Neural cell (in vitro differentiated cells): ENCODE data around the gene PLCB4. TPM values are rescaled to one million over a fixed set of nuclear protein-coding genes. Genes with fewer than 3 reads are reported as not detected.

ENCODE experiments used
- H2AFZ ChIP-seq: fragments of 200-600, 300-800 bp; sonication (generic), shearing (Covaris generic); 2 replicates; pipeline ENCODE4 v1.6.0; 2014; ENCODE audit warnings: low read depth, mild to moderate bottlenecking, antibody characterized with exemption, low read length, moderate library complexity
- H3F3A ChIP-seq: fragments of 200-600 bp; shearing (Covaris generic); 2 replicates; pipeline ENCODE4 v1.6.1; 2016; ENCODE audit warnings: mild to moderate bottlenecking, moderate library complexity, mixed read lengths, antibody characterized with exemption, low read length; ENCODE audit not compliant: insufficient read depth, poor library complexity, severe bottlenecking
- H3K27ac ChIP-seq: fragments of 200-600, 300-800 bp; sonication (generic), shearing (Covaris generic); 2 replicates; pipeline ENCODE4 v1.5.1; 2014; ENCODE audit warnings: mild to moderate bottlenecking, low read length, moderate library complexity
- H3K27me3 ChIP-seq: fragments of 300-800, 200-600 bp; sonication (generic), shearing (Covaris generic); 2 replicates; pipeline ENCODE4 v1.6.0; 2014; ENCODE audit warnings: mild to moderate bottlenecking, low read depth, low read length, moderate library complexity; ENCODE audit not compliant: insufficient read depth
- H3K36me3 ChIP-seq: fragments of 300-800, 200-600 bp; sonication (generic), shearing (Covaris generic); 2 replicates; pipeline ENCODE4 v1.5.1; 2014; ENCODE audit warnings: mild to moderate bottlenecking, antibody characterized with exemption, low read length, moderate library complexity; ENCODE audit not compliant: insufficient read depth
- H3K4me2 ChIP-seq: fragments of 300-800, 200-600 bp; sonication (generic), shearing (Covaris generic); 2 replicates; pipeline ENCODE4 v1.6.0; 2014; ENCODE audit warnings: mild to moderate bottlenecking, low read length
- H3K4me3 ChIP-seq: fragments of 300-800, 200-600 bp; sonication (generic), shearing (Covaris generic); 2 replicates; pipeline ENCODE4 v1.5.1; 2014; ENCODE audit warnings: mild to moderate bottlenecking, low read length, moderate library complexity
- H3K79me2 ChIP-seq: fragments of 200-600 bp; shearing (Covaris generic); replicated peaks from 2 replicates; pipeline ENCODE4 v1.6.0; 2014; ENCODE audit warnings: mild to moderate bottlenecking, low read length, moderate library complexity; ENCODE audit not compliant: insufficient read depth
- H3K9ac ChIP-seq: fragments of 300-800, 200-600 bp; sonication (generic), shearing (Covaris generic); 2 replicates; pipeline ENCODE4 v1.6.1; 2016; ENCODE audit warnings: mild to moderate bottlenecking, low read length, mixed read lengths
- H3K9me2 ChIP-seq: fragments of 200-600 bp; shearing (Covaris generic); 2 replicates; pipeline ENCODE4 v1.6.1; 2016; ENCODE audit warnings: mild to moderate bottlenecking, low read length, mixed read lengths; ENCODE audit not compliant: insufficient read depth
- H3K9me3 ChIP-seq: fragments of 200-600, 300-800 bp; sonication (generic), shearing (Covaris generic); 2 replicates; pipeline ENCODE4 v1.6.1; 2016; ENCODE audit warnings: mild to moderate bottlenecking, mixed run types, low read length, moderate library complexity, mixed read lengths
- H4K20me1 ChIP-seq: fragments of 200-600 bp; shearing (Covaris generic); 2 replicates; pipeline ENCODE4 v1.6.1; 2016; ENCODE audit warnings: mild to moderate bottlenecking, mixed run types; ENCODE audit not compliant: insufficient read depth
- CTCF ChIP-seq: fragments of 450-650 bp; IDR thresholded peaks from 2 replicates; pipeline ENCODE4 v1.5.1; 2014; ENCODE audit warnings: antibody characterized with exemption, mild to moderate bottlenecking, moderate library complexity; ENCODE audit not compliant: poor library complexity, severe bottlenecking
- EP300 ChIP-seq: fragments of 450-650 bp; conservative IDR thresholded peaks from 2 replicates; pipeline ENCODE4 v1.6.1; 2014; ENCODE audit warnings: antibody characterized with exemption, mild to moderate bottlenecking, moderate library complexity; ENCODE audit not compliant: poor library complexity, severe bottlenecking
- EZH2 ChIP-seq: fragments of 200-600, 300-800 bp; shearing (Covaris generic), sonication (generic); IDR thresholded peaks from 2 replicates; pipeline ENCODE4 v1.6.1; 2014; ENCODE audit warnings: antibody characterized with exemption, low read length, borderline replicate concordance, mild to moderate bottlenecking; ENCODE audit not compliant: insufficient read depth, poor library complexity, severe bottlenecking
- MXI1 ChIP-seq: fragments of 450-650 bp; conservative IDR thresholded peaks from 2 replicates; pipeline ENCODE4 v1.6.1; 2014; ENCODE audit warnings: antibody characterized with exemption, mild to moderate bottlenecking; ENCODE audit not compliant: poor library complexity, severe bottlenecking
- POLR2AphosphoS5 ChIP-seq: IDR thresholded peaks from 2 replicates; pipeline ENCODE4 v1.6.1; 2012
- REST ChIP-seq: IDR thresholded peaks from 2 replicates; pipeline ENCODE4 v1.6.1; 2012; ENCODE audit warnings: borderline replicate concordance
- SMC3 ChIP-seq: fragments of 450-650 bp; conservative IDR thresholded peaks from 2 replicates; pipeline ENCODE4 v1.6.1; 2014; ENCODE audit warnings: antibody characterized with exemption, mild to moderate bottlenecking, moderate library complexity; ENCODE audit not compliant: poor library complexity
- TAF1 ChIP-seq: IDR thresholded peaks from 2 replicates; pipeline ENCODE4 v1.6.1; 2012; ENCODE audit warnings: low read depth
- polyA plus RNA-seq: library from polyadenylated mRNA; depleted of rRNA; stranded (reverse); fragments of >200 nt; gene quantifications from 2 replicates; pipeline ENCODE4 v1.2.3, GENCODE V29; 2014

Gene PLCB4
- polyA plus RNA-seq, 1 donor from 2014 or later = 13.1 TPM

GRCh38 chr20:9075264-9076095, 6.6 kb downstream of the PLCB4 start:
- H3K27me3 ChIP-seq = no peaks in the 10 kb centered on the region
- no peaks in the 10 kb centered on the region for H4K20me1 ChIP-seq
- TF ChIP-seq EP300 (no peak), MXI1 (no peak), TAF1 (no peak), SMC3 (no peak), CTCF (no peak), POLR2AphosphoS5 (no peak), REST (no peak)
- H3K4me3 ChIP-seq = no peak overlapping the region
- no peak overlapping the region for H3K27ac ChIP-seq
- no peak overlapping the region for H3K9ac ChIP-seq
- peaks cover 13% of the 10 kb centered on the region for H3K79me2 ChIP-seq
- no peaks in the 10 kb centered on the region for H3K9me3 ChIP-seq
- no peaks in the 10 kb centered on the region for H3K9me2 ChIP-seq
- H3K4me2 ChIP-seq = no peak overlapping the region
- no peaks in the 10 kb centered on the region for H3K36me3 ChIP-seq
- H2AFZ ChIP-seq = no peak overlapping the region
- H3F3A ChIP-seq = no peaks in the 10 kb centered on the region

DNA sequence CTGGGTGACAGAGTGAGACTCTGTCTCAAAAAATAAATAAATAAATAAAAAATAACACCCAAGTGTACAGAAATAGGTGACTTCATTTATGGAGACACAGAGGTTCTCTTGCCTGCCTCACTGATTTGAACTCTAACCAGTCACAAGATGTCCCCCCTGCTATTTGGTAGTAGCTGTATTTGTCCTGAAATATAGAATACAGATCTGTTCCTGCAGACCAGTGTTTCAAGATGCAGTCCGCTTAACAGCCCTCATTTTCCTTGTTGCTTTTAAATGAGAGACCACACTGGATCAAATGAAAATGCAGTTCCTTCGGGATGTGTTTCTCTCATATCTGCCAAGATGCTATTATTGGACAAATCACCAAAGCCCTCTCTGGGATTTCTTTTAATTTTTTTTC, 7.6 kb downstream of the PLCB4 start:
- H3K79me2 ChIP-seq = peaks cover 8% of the 10 kb centered on the region
- no peak overlapping the region for H2AFZ ChIP-seq
- H3K4me2 ChIP-seq = no peak overlapping the region
- TF ChIP-seq SMC3 (no peak), EZH2 (no peak), REST (no peak), TAF1 (no peak)
- H3K4me3 ChIP-seq = no peak overlapping the region
- H3K9ac ChIP-seq = no peak overlapping the region
- no peaks in the 10 kb centered on the region for H3K36me3 ChIP-seq
- H3K9me2 ChIP-seq = no peaks in the 10 kb centered on the region
- H4K20me1 ChIP-seq = no peaks in the 10 kb centered on the region
- H3F3A ChIP-seq = no peaks in the 10 kb centered on the region
- H3K27me3 ChIP-seq = no peaks in the 10 kb centered on the region
- H3K27ac ChIP-seq = no peak overlapping the region
- H3K9me3 ChIP-seq = no peaks in the 10 kb centered on the region
